GM15510 (cell line): Measurements from ENCODE around the gene OTP.

Source experiments
- POLR2A ChIP-seq: IDR thresholded peaks from 3 replicates; pipeline ENCODE4 v1.6.1; 2011; ENCODE audit warnings: borderline replicate concordance; ENCODE audit not compliant: insufficient read length; ENCODE audit errors: extremely low read depth

Gene OTP

GRCh38 chr5:77637998-77638762 is at the start of gene OTP:
TSS of gene OTP (minus strand) at chr5:77638713. CDS start at chr5:77638549, 164 bp downstream.
- no peak for TF ChIP-seq POLR2A

- no peak for TF ChIP-seq POLR2A
These were observed 44.7 kb upstream of the OTP start for GRCh38 chr5:77683171-77683732.

GRCh38 chr5:77670526-77670925 is 32.0 kb upstream of the OTP start:
- TF ChIP-seq POLR2A: no peak

- no peak for TF ChIP-seq POLR2A
These were observed 31.2 kb upstream of the OTP start for GRCh38 chr5:77669677-77670076.

GRCh38 chr5:77663090-77663863 is 24.8 kb upstream of the OTP start:
- no peak for TF ChIP-seq POLR2A

GRCh38 chr5:77662635-77663034 is 24.1 kb upstream of the OTP start:
- TF ChIP-seq POLR2A: no peak

- no peak for TF ChIP-seq POLR2A
These were observed 20.1 kb upstream of the OTP start for GRCh38 chr5:77658662-77659061.

- no peak for TF ChIP-seq POLR2A
These were observed 12.8 kb upstream of the OTP start for GRCh38 chr5:77651343-77651742.

GRCh38 chr5:77650686-77651085 is 12.2 kb upstream of the OTP start:
- TF ChIP-seq POLR2A: no peak

- no peak for TF ChIP-seq POLR2A
These were observed 11.3 kb upstream of the OTP start for GRCh38 chr5:77649776-77650175.

- no peak for TF ChIP-seq POLR2A
These were observed 7.6 kb upstream of the OTP start for GRCh38 chr5:77645995-77646639.

- TF ChIP-seq POLR2A: no peak
These were observed 6.9 kb upstream of the OTP start for GRCh38 chr5:77645158-77645994.

GRCh38 chr5:77644371-77645157 is 6.1 kb upstream of the OTP start:
- TF ChIP-seq POLR2A: no peak
